Measurements from ENCODE around the gene RIC3. TPM values are rescaled to one million over a fixed set of nuclear protein-coding genes. Genes with fewer than 3 reads are reported as not detected.

Gene RIC3
- total and polyA plus RNA-seq, 2 of the 8 experiments (the other 6 are each of a cell fraction or from before 2014, with no cell fraction given), result 6.4 to 15.5 TPM

GRCh38 chr11:8092587-8093424, 76.0 kb downstream of the RIC3 start:
- Histone ChIP-seq H3K18ac (ENCODE audit: extremely low read depth, low read length) (no peak overlapping the region), H2BK120ac (replicated peaks; ENCODE audit: low read depth, low read length) (no peak overlapping the region), H2BK15ac (ENCODE audit: low read length) (no peak overlapping the region), H3K36me3 (ENCODE audit: control insufficient read depth in 2 of 4, insufficient read depth in 4 of 4, low read length in 3 of 4) (peaks cover 2 to 11% (median 6%) of the 10 kb centered on the region in 4 experiments; a peak in 5 of 8 replicates), H4K5ac (ENCODE audit: insufficient read length, low read depth, low read length) (no peak overlapping the region), H3K14ac (ENCODE audit: insufficient read length) (no peak overlapping the region), H3K56ac (replicated peaks; ENCODE audit: insufficient read length, low read depth, low read length) (no peak overlapping the region), H2BK5ac (ENCODE audit: low read depth, low read length) (no peak overlapping the region), H3K27ac (ENCODE audit: low read depth, low read length) (no peak overlapping the region), H3K79me2 (ENCODE audit: control insufficient read depth in 1 of 2, insufficient read depth in 2 of 2, low read length in 2 of 2) (peaks cover 0 to 4% of the 10 kb centered on the region in 2 experiments; a peak in 2 of 4 replicates), H2AFZ (ENCODE audit: low read length) (no peak overlapping the region), H4K91ac (replicated peaks; ENCODE audit: insufficient read length, low read length) (no peak overlapping the region), H3K23me2 (ENCODE audit: low read depth, low read length) (no peaks in the 10 kb centered on the region), H3K4me1 (replicated peaks in 1 of 4; ENCODE audit: control insufficient read depth in 3 of 4, insufficient read depth in 4 of 4, low read length in 3 of 4) (peaks cover 0 to 2% (median under 1%) of the 10 kb centered on the region in 4 experiments; a peak in 1 of 7 replicates), H2AK5ac (ENCODE audit: low read depth, low read length) (no peak overlapping the region), H4K8ac (ENCODE audit: extremely low read depth, insufficient read depth, low read length) (peak overlapping the region; percentile 6; the same call in 1 of the 2 replicates), H3K79me1 (ENCODE audit: low read depth, low read length) (peaks cover 9% of the 10 kb centered on the region; the same call in 1 of the 2 replicates), H3K9ac (replicated peaks in 1 of 4; ENCODE audit: extremely low read depth in 1 of 4, low read depth in 3 of 4, low read length in 3 of 4) (no peak overlapping the region), H3K9me3 (ENCODE audit: insufficient read depth in 2 of 2, low read depth in 1 of 2, low read length in 1 of 2) (no peaks in the 10 kb centered on the region), H2BK20ac (ENCODE audit: low read length) (no peak overlapping the region), H3K4ac (replicated peaks; ENCODE audit: insufficient read length, low read depth, low read length) (no peak overlapping the region), H3K23ac (ENCODE audit: insufficient read length) (no peak overlapping the region), H3K4me3 (ENCODE audit: extremely low read depth in 1 of 4, insufficient read depth in 2 of 4, low read depth in 3 of 4, low read length in 4 of 4) (no peak overlapping the region), H3K27me3 (replicated peaks in 1 of 4; ENCODE audit: control insufficient read depth in 3 of 4, extremely low read depth in 1 of 4, insufficient read depth in 3 of 4, low read length in 3 of 4) (no peaks in the 10 kb centered on the region; a peak in 2 of 7 replicates), H4K20me1 (replicated peaks in 1 of 2; ENCODE audit: control insufficient read depth in 1 of 2, insufficient read depth in 2 of 2, low read length in 2 of 2) (peaks cover 12 to 26% of the 10 kb centered on the region in 2 experiments), H3K4me2 (ENCODE audit: insufficient read depth in 1 of 2, low read depth in 2 of 2, low read length in 2 of 2) (no peak overlapping the region), H2BK12ac (ENCODE audit: low read depth, low read length) (no peak overlapping the region)
- peak in 1 of 2 experiments; percentile 71 for DNase-seq (ENCODE audit: low read depth in 1 of 2, low spot score in 2 of 2)
- WGBS, 2 experiments (ENCODE audit: extremely low coverage in 1 of 2, insufficient coverage in 1 of 2, insufficient read length in 1 of 2, insufficient replicate concordance in 2 of 2, low coverage in 1 of 2, low lambda C conversion rate in 2 of 2, missing lambda C conversion rate in 1 of 2), result 58% methylated on average over 11 of the region's 11 CpGs; no CpG with 5 or more reads in 1 of the 2 experiments
- TF ChIP-seq NRF1 (IDR thresholded peaks at IDR 0.05; ENCODE audit: low read depth, low read length), result no peak
- TF ChIP-seq CTCF (IDR thresholded peaks at IDR 0.05; ENCODE audit: control extremely low read depth in 1 of 3, insufficient read depth in 1 of 3, low read depth in 1 of 3, low read length in 3 of 3), result peak; percentile 72 to 86 (median 79)
- no peak for TF ChIP-seq KDM5A (IDR thresholded peaks at IDR 0.05; ENCODE audit: low read length)
- peak; percentile 49 to 63 for TF ChIP-seq RAD21 (IDR thresholded peaks at IDR 0.05 in 1 of 2, conservative IDR thresholded peaks at IDR 0.05 in 1 of 2; ENCODE audit: low read depth in 2 of 2, low read length in 2 of 2)
- TF ChIP-seq POLR2AphosphoS5 (IDR thresholded peaks at IDR 0.05; ENCODE audit: low read depth, low read length), result peak; percentile 50
- TF ChIP-seq RNF2 (IDR thresholded peaks at IDR 0.05; ENCODE audit: borderline replicate concordance, low read depth, low read length, missing control alignments, poor library complexity, severe bottlenecking), result no peak
- CTCF ChIA-PET (ENCODE audit: partially characterized antibody), result interaction anchor here (0.8 to 30.2 kb wide), 21 partner anchors 8 to 190 kb away, joined by 3 to 1283 read pairs (median 8); partner anchors contain the start of gene TUB
- POLR2A ChIA-PET (ENCODE audit: partially characterized antibody), result interaction anchor here (1.1 to 2.6 kb wide), 3 partner anchors 11 to 98 kb away, joined by 5 to 10 read pairs (median 9); partner anchors contain the start of gene TUB
- peak; percentile 62 for FAIRE-seq
